K562 (cell line): ENCODE results near the gene CHKB. TPM values are rescaled to one million over a fixed set of nuclear protein-coding genes. Genes with fewer than 3 reads are reported as not detected.

Experiments
- SRF ChIP-seq, 2 experiments: fragments of 250-450, 450-650 bp in 1 of 2; sonication (Bioruptor Pico) in 1 of 2; sonication (generic) in 1 of 2; formaldehyde crosslinking; IDR thresholded peaks; 2 replicates each; pipeline versions ENCODE4 v1.5.0 to v1.5.1; 2020 to 2022; ENCODE audit warnings: mild to moderate bottlenecking in 1 of 2, missing genetic modification reagents in 1 of 2
- ZNF644 ChIP-seq: fragments of 200-800 bp; sonication (Bioruptor generic); IDR thresholded peaks from 2 replicates; pipeline ENCODE4 v1.6.1; 2016; ENCODE audit warnings: low read depth, missing genetic modification characterization, missing compliant biosample characterization
- polyA plus RNA-seq, 8 experiments: library from polyadenylated mRNA; depleted of rRNA in 4 of 8; stranded (reverse) in 5 of 8; unstranded in 3 of 8; fragments of >200 nt; fragmentation: Nextera tagmentation in 2 of 8; fragmentation: Illumina TruSeq in 1 of 8; extraction: Ambion mirVana in 2 of 8; extraction: Trizol in 1 of 8; gene quantifications; 2 replicates each; pipeline versions ENCODE4 v1.2.1 to v1.2.3, GENCODE V29; 2011 to 2014; ENCODE audit warnings: inconsistent platforms in 1 of 8, missing spikeins in 1 of 8
- total RNA-seq, 7 experiments: library from RNA; depleted of rRNA in 6 of 7; stranded (reverse); fragments of >200 nt in 6 of 7; fragmentation: Illumina TruSeq in 2 of 7; extraction: Trizol in 2 of 7; gene quantifications; 2 replicates each; pipeline versions ENCODE4 v1.2.1 to v1.2.3, GENCODE V29; 2011 to 2021; ENCODE audit warnings: low replicate concordance in 1 of 7
- TF ChIP-seq, protein P1 (sequence below): fragments of 200-800 bp; sonication (Bioruptor generic); IDR thresholded peaks from 2 replicates; pipeline ENCODE4 v1.6.1; 2017; ENCODE audit warnings: missing genetic modification characterization, missing compliant biosample characterization
- TF ChIP-seq, protein P2 (sequence below): fragments of 200-800 bp; sonication (Bioruptor generic); IDR thresholded peaks from 2 replicates; pipeline ENCODE4 v1.6.1; 2017; ENCODE audit warnings: missing genetic modification characterization, missing compliant biosample characterization
- TF ChIP-seq, protein P3 (sequence below): fragments of 450-650 bp; IDR thresholded peaks from 2 replicates; pipeline ENCODE4 v1.6.1; 2016; ENCODE audit warnings: mild to moderate bottlenecking, moderate library complexity

Gene CHKB
- total and polyA plus RNA-seq, 9 of the 15 experiments (the other 6 are each of a cell fraction or from before 2014, with no cell fraction given), result 2.7 to 31.0 (median 11.0) TPM

DNA sequence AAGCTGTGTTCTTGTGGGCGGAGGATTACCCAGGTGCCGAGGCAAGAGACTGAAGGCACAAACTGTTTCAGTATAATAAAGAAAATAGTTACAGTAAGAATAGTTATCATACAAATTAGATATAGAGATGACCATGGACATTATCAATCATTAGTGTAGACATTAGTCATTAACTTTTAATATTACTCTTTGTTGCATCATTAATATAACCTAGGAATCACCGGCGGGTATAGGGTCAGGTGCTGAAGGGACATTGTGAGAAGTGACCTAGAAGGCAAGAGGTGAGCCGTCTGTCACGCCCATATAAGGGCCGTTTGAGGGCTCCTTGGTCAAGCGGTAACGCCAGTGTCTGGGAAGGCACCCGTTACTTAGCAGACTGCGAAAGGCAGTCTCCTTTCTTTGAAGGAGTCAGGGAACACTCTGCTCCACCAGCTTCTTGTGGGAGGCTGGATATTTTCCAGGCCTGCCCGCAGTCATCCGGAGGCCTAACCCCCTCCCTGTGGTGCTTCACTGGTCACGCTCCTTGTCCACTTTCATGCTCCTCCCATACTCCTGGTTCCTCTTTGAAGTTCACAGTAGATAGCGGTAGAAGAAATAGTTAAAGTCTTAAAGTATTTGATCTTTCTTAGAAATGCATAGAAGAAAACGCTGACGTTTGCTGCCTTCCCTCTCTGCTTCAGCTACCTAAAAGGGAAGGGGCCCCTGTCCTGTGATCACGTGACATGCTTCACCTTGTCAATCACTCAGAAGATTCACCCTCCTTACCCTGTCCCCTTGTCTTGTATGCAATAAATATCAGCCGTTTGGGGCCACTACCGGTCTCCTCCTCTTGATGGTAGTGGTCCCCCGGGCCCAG, 48.6 kb downstream of the CHKB start (continued):
- TF ChIP-seq, protein P1, sequence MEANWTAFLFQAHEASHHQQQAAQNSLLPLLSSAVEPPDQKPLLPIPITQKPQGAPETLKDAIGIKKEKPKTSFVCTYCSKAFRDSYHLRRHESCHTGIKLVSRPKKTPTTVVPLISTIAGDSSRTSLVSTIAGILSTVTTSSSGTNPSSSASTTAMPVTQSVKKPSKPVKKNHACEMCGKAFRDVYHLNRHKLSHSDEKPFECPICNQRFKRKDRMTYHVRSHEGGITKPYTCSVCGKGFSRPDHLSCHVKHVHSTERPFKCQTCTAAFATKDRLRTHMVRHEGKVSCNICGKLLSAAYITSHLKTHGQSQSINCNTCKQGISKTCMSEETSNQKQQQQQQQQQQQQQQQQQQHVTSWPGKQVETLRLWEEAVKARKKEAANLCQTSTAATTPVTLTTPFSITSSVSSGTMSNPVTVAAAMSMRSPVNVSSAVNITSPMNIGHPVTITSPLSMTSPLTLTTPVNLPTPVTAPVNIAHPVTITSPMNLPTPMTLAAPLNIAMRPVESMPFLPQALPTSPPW (CRISPR knock-in tag), result peak; percentile 61
- 0 out of 2 replicates have a peak, but pooled peaks have one; percentile 16 for TF ChIP-seq ZNF644 (tag)
- TF ChIP-seq, protein P2, sequence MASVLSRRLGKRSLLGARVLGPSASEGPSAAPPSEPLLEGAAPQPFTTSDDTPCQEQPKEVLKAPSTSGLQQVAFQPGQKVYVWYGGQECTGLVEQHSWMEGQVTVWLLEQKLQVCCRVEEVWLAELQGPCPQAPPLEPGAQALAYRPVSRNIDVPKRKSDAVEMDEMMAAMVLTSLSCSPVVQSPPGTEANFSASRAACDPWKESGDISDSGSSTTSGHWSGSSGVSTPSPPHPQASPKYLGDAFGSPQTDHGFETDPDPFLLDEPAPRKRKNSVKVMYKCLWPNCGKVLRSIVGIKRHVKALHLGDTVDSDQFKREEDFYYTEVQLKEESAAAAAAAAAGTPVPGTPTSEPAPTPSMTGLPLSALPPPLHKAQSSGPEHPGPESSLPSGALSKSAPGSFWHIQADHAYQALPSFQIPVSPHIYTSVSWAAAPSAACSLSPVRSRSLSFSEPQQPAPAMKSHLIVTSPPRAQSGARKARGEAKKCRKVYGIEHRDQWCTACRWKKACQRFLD (CRISPR knock-in tag), result 0 out of 2 replicates have a peak, but pooled peaks have one; percentile 44
- TF ChIP-seq, protein P3, sequence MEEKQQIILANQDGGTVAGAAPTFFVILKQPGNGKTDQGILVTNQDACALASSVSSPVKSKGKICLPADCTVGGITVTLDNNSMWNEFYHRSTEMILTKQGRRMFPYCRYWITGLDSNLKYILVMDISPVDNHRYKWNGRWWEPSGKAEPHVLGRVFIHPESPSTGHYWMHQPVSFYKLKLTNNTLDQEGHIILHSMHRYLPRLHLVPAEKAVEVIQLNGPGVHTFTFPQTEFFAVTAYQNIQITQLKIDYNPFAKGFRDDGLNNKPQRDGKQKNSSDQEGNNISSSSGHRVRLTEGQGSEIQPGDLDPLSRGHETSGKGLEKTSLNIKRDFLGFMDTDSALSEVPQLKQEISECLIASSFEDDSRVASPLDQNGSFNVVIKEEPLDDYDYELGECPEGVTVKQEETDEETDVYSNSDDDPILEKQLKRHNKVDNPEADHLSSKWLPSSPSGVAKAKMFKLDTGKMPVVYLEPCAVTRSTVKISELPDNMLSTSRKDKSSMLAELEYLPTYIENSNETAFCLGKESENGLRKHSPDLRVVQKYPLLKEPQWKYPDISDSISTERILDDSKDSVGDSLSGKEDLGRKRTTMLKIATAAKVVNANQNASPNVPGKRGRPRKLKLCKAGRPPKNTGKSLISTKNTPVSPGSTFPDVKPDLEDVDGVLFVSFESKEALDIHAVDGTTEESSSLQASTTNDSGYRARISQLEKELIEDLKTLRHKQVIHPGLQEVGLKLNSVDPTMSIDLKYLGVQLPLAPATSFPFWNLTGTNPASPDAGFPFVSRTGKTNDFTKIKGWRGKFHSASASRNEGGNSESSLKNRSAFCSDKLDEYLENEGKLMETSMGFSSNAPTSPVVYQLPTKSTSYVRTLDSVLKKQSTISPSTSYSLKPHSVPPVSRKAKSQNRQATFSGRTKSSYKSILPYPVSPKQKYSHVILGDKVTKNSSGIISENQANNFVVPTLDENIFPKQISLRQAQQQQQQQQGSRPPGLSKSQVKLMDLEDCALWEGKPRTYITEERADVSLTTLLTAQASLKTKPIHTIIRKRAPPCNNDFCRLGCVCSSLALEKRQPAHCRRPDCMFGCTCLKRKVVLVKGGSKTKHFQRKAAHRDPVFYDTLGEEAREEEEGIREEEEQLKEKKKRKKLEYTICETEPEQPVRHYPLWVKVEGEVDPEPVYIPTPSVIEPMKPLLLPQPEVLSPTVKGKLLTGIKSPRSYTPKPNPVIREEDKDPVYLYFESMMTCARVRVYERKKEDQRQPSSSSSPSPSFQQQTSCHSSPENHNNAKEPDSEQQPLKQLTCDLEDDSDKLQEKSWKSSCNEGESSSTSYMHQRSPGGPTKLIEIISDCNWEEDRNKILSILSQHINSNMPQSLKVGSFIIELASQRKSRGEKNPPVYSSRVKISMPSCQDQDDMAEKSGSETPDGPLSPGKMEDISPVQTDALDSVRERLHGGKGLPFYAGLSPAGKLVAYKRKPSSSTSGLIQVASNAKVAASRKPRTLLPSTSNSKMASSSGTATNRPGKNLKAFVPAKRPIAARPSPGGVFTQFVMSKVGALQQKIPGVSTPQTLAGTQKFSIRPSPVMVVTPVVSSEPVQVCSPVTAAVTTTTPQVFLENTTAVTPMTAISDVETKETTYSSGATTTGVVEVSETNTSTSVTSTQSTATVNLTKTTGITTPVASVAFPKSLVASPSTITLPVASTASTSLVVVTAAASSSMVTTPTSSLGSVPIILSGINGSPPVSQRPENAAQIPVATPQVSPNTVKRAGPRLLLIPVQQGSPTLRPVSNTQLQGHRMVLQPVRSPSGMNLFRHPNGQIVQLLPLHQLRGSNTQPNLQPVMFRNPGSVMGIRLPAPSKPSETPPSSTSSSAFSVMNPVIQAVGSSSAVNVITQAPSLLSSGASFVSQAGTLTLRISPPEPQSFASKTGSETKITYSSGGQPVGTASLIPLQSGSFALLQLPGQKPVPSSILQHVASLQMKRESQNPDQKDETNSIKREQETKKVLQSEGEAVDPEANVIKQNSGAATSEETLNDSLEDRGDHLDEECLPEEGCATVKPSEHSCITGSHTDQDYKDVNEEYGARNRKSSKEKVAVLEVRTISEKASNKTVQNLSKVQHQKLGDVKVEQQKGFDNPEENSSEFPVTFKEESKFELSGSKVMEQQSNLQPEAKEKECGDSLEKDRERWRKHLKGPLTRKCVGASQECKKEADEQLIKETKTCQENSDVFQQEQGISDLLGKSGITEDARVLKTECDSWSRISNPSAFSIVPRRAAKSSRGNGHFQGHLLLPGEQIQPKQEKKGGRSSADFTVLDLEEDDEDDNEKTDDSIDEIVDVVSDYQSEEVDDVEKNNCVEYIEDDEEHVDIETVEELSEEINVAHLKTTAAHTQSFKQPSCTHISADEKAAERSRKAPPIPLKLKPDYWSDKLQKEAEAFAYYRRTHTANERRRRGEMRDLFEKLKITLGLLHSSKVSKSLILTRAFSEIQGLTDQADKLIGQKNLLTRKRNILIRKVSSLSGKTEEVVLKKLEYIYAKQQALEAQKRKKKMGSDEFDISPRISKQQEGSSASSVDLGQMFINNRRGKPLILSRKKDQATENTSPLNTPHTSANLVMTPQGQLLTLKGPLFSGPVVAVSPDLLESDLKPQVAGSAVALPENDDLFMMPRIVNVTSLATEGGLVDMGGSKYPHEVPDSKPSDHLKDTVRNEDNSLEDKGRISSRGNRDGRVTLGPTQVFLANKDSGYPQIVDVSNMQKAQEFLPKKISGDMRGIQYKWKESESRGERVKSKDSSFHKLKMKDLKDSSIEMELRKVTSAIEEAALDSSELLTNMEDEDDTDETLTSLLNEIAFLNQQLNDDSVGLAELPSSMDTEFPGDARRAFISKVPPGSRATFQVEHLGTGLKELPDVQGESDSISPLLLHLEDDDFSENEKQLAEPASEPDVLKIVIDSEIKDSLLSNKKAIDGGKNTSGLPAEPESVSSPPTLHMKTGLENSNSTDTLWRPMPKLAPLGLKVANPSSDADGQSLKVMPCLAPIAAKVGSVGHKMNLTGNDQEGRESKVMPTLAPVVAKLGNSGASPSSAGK, result peak; percentile 30
- peak in 1 of 2 experiments; percentile 98; a peak in 3 of 4 replicates for TF ChIP-seq SRF (CRISPR knock-in tag; IDR thresholded peaks at IDR 0.05)
